GM18498 (cell line): ENCODE results near the gene PDCL2.
A peak's percentile ranks its signal among the peaks of the same experiment; 100 is the strongest.
"Not testable (repeated sequence)": the region's sequence is repeated elsewhere in the genome, so short reads cannot be mapped to it uniquely, and the experiment has no call there.

Source experiments
- ATAC-seq: cut with Tn5 transposase; IDR thresholded peaks from one replicate; pipeline ENCODE4 v1.9.1; 2021; ENCODE audit warnings: mild to moderate bottlenecking, moderate library complexity; ENCODE audit not compliant: unreplicated experiment

Gene PDCL2

GRCh38 chr4:55598641-55599040 lies 6.6 kb upstream of the PDCL2 start:
- ATAC-seq: no peak

DNA sequence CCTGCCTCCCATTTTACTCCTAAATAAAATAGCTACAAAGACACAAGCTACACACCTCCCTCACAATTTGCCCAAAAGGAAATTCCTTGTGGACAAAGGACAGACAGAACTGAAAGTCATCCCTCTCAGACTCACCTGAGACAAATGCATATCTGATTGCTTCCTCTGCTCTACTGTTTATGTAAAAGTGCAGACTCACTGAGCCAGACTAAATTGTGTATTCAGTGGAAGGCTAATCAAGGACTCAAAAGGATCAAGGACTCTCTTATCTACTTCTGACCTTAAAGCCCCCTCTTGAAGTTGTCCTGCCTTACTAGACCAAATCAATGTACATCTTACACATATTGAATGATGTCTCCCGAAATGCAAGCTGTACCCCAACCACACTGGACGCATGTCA lies 3.9 kb downstream of the PDCL2 start:
- ATAC-seq: no peak

GRCh38 chr4:55582773-55583172 lies 9.3 kb downstream of the PDCL2 start:
- not testable (repeated sequence) for ATAC-seq

DNA sequence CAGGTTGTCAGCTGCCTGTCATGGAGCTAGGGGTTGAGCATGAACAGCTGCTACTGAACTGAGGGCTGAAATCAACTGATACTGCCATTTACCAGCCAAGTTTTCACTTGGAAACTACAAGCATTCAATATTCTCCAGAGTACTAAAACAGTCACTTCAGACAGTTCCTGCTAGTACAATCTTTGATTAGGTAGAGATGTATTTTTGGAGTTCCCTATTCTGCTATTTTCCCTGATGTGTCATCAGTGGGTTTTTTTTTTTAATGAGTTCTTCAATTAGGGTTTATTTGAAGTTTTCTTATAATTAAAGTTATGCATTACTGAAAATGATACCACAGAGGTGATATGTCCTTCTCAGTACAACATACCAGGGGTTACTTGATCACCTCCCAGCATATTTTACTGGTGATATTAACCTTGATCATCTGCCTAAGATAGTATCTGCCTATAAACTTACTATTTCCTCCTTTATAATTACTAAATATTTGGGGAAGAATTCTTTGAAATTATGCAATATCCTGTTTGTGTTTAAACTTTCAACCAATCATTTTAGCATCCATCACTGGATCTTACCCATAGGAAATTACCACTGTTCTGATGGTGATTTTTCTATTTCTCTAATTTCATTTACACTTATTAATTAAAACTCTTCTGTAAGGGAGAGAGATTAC lies 13.6 kb downstream of the PDCL2 start:
- no peak for ATAC-seq

GRCh38 chr4:55575513-55575912 lies 16.5 kb downstream of the PDCL2 start:
- no peak for ATAC-seq

GRCh38 chr4:55574252-55574651 lies 17.8 kb downstream of the PDCL2 start:
- ATAC-seq: no peak

GRCh38 chr4:55571806-55572205 lies 20.2 kb downstream of the PDCL2 start:
- ATAC-seq: no peak

GRCh38 chr4:55568905-55569504 lies 23.0 kb downstream of the PDCL2 start:
- ATAC-seq: peak; percentile 82

DNA sequence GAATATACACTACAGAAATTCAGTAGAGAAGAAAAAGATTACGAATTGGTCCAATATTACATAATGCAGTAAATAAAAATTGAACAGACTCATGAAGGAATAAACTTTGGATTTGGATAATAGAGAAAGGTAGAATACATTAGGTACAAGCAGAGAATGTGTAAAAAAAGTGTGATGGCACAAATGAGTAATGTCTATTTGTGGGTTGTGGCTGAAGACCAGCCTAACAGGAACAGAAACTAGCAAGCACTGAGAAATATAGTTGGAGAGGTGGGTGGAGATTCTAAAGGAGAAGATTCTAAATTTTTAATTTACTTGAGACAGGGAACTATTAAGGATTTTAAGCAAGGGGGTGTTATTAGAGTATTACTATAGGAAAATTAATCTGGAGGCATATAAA lies 30.2 kb downstream of the PDCL2 start:
- peak; percentile 100 for ATAC-seq

GRCh38 chr4:55560096-55560495 lies 31.9 kb downstream of the PDCL2 start:
- ATAC-seq: no peak

- no peak for ATAC-seq
These were observed 37.5 kb downstream of the PDCL2 start for GRCh38 chr4:55554453-55555030.

DNA sequence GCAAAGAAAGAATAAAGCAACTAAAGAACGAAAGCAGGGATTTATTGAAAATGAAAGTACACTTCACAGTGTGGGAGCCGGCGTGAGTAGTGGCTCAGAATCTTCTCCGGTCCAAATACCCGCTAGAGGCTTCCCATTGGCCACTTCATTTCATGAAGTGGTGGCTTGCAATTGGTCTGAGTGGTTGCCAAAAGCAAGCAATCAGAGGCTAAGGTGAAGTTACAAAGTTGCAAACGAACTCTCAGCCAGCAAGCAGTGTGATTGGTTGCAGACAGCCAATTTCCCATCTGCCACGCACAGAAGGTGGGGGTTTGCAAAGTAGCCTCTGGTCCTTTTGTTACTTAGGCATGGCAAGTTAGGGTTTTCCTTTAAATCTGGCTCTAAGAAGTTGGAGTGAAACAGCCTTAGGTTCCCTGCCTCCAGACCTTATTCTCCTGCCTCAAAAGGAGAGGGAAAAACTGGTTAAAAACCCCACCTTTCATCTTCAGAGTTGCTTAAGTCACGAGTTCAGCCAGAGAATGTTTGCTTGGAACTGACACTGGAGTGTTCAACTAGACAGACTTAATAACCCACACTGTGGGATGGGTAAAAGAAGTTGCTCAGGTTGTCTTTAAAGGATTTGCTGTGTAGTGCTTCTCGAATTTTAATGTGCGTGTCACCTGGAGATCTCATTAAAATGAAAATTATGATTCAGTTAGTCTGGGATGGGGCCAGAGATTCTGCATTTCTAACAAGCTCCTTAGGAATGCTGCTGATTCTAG lies 38.4 kb downstream of the PDCL2 start:
- ATAC-seq: no peak

- not testable (repeated sequence) for ATAC-seq
These were observed 40.1 kb downstream of the PDCL2 start for GRCh38 chr4:55551964-55552363.

DNA sequence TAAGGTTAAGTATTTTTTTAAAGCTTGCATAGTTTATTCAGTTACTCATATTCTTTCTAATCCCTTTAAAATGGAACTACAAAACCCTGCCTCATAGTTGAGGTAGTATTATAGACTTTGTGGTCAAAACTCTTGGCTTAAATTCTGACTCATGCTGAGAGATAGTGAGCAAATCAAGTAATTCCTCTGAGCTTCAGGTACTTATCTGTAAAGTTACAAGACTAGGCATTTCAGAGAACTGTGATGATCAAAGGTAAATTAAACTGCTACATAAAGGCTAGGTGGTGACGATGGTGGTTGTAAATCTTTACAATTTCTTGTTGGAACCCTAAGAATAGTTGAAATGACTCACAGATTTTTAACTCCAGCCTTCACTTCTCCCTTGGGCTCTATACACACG lies 42.2 kb downstream of the PDCL2 start:
- ATAC-seq: no peak

DNA sequence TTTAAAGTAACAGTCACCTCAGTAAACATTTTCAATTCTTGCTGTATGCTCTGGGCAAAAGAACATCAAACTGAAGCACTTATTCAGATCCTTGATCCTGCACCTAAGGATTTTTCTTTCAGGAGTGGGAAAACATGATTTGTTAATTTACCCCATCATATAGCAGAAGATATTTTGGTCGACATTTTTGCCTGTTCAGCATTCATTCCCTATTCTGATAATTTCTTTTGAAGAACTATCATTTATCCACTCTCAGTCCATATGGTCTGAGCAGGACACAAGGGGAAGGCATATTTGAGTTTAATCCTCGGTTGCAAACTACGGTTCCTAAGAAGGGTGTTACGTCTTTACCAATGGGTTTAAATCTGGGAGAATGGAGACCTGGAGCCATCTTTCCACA lies 44.1 kb downstream of the PDCL2 start:
- no peak for ATAC-seq

GRCh38 chr4:55547466-55547770 lies 44.6 kb downstream of the PDCL2 start:
- no peak for ATAC-seq

DNA sequence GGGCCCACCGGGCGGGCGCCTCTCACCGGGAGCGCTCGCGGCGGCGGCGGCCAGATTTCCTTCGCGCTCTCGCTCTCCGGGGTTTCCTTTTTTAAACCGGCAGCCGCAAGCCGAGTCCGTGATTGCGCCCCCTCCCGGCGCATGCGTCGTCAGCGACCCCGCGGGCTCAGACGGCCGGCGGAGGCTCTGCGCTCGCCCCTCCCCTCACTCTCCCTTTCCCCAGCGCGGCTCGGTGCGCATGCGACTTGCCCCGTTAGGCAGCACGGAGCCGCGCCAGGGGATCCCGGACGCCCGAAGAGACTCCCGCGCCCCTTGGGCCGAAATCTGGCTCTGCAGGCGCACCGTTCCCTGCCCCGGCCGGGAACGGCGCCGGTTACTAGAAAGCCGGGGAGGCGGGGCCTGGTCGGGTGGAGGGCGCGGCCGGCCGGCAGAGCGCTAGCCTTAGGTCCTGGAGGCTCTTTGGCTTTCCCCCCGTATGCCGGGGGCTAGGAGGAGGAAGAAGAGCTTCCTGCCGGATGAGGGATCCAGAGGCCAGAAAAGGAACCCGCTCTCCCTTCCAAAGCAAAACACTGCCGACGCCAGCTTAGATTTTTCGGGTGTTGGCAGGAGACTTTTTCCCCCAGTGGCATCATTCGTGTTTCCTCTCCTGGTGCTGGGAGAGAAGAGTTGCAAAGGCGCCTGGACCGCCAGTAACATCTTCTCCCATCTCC lies 45.1 kb downstream of the PDCL2 start, which contains the start of gene CLOCK:
Gene CLOCK (minus strand): TSS at position 154 of the 710 bp plus-strand sequence. CDS start 64,124 bp downstream, outside the sequence.
- peak; percentile 79 for ATAC-seq

DNA sequence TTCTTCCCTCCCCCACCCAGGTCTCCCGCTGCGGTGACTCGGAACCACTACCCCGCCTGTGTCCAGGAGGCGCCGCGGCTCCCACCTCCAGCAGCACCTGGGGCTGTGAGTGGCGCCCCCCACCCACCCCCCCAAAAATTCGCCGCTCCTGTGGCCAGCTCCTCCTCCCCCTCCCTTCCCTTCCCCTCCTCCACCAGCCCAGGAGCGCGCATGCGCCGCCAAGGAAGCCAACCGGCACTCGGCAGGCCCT lies 45.6 kb downstream of the PDCL2 start:
- ATAC-seq: peak; percentile 55

- ATAC-seq: peak; percentile 51
These were observed 46.2 kb downstream of the PDCL2 start for GRCh38 chr4:55545641-55546505.

DNA sequence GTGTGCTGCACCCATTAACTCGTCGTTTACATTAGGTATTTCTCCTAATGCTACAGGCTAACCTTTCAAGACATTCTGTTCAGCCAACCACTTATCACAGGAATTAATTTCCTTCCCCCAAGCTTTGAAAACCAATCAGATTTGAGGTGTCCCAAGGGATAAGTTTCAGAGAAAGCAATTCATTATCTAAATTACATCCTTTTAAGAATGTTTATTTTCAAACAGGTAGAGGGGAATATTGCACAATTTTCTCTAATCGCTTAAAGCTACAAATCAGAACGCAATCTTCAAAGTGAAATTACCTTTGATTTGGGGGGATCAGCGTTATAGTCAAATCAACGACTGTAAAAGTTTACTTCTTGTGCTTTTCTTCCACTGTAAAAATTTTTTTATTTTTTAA lies 46.9 kb downstream of the PDCL2 start:
- no peak for ATAC-seq

DNA sequence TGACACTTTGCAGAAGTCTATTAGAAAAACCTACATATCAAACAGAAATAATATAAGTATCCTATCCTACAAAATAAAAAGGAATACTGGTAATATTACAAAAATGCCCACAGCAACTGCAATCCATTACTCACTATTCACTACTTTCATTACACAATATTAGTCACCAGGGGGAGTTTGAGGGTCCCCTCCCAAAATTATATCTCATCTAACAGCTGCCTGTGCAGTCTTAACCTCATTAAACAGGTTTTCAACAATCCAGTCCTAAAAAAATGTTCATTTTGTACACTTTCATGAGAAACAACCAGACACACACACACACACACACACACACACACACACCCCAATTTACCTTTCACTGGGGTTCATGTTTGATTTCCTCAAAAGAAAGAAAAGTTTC lies 48.2 kb downstream of the PDCL2 start:
- no peak for ATAC-seq
